ENCODE results near the gene HEMGN.

HEMGN gene

DNA sequence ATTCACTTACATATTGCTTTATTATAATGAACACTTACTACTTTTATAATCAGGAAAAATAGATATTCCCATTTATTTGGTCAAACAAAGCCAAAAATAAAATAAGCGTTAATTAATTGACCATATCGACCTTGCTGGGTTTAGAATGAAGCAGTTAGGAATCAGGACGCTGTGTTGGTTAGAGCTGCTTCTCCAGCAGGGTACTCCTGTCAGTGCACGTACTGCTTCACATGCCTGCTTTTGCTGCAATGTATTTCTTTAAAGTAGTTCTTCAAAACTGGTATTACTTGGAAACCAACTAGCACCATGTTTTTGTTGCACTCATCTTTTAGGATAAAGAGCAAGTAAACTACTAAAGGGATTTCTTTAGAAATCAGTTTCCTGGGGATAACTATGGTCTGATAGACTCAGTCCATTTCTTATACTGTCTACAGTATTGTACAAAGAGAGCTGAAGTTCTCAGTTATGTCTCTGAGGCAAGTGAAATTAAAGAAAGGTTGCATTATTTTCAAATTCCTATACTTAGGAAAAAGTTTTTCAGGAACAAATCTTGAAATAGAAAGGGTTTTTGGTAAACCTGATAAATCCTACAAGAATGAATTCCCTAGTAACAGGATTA is 8.9 kb downstream of the HEMGN start:
- no peak for DNase-seq

DNA sequence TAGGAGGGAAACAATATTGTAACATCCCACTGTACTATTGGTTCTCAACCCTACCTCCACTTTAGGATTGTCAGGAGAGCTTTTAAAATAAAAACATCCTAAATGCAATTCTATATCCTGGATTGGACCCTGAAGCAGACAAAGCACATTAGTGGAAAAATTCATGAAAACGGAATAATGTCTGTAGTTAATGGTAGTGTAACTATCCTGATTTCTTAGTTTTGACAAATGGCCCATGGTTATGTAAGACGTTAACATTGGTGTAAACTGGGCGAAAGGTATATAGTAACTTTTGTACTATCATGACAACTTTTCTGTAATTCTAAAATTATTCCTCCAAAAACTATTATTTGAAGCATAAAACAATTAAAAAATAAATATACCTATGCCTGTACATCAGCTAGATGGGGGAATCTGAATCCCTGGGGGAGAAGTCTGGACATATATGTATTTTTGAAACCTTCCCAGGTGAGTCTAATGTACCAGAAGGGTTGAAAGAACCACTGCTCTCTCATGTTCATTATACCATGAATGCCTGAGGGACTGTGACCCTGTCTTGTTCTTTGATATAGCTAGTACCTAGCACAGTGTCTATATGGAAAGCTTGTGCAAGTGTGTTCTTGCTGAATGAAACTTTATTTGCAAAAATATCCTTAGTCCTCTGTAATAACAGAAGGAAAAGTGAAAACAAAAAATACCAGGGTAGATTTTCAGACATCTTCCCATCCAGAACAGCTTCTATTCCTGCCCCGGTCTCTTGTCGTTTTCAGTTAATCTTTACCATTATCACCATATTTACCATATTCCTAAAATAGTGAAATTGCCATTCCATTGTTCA is 12.3 kb downstream of the HEMGN start:
- DNase-seq = no peak

DNA sequence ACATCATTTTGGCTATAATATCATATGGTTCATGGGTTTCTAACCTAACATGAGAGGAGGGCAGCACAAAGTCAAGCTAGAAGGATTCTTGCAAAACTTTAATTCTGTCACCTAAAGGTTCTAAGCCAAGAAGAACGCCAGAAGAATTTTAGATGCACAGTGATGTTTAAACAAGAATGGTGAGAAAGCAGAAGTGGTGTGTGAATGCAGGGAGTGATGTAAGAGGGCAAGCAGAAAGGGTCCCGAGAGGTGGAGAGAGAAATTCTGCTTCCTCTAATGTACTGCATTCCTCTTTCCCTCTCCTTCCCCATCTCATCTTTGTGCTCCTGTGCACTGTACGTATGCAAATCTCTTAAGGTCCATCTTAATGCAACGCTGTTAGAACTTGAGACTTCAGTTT is 13.6 kb downstream of the HEMGN start:
- no peak for DNase-seq

DNA sequence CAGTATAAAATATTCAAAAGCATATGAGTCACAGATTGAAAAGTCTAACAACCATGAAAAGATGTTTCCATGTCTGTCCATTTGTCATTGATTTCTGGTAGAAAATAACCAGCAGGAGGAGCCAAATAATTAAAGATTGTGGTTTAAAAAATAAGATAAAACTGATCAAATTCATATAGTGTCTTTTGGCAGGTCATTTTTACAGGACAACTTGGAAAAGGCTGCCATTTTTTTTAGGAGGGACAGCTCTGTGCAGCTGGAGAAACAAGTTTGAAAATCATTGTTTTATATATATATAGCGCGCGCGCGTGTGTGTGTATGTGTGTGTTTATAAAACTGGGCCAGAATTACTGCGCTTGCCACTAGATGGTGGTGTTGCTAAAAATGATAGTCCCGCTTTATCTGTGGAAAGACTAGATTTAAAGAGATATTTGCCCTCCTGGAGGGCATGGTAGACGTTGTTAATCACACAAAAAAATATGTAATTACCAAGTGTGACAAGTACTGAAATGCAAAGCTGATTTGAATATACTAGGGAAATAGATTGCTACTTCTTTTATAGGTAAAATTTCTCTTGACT is 14.4 kb downstream of the HEMGN start:
- DNase-seq = peak; percentile 81

DNA sequence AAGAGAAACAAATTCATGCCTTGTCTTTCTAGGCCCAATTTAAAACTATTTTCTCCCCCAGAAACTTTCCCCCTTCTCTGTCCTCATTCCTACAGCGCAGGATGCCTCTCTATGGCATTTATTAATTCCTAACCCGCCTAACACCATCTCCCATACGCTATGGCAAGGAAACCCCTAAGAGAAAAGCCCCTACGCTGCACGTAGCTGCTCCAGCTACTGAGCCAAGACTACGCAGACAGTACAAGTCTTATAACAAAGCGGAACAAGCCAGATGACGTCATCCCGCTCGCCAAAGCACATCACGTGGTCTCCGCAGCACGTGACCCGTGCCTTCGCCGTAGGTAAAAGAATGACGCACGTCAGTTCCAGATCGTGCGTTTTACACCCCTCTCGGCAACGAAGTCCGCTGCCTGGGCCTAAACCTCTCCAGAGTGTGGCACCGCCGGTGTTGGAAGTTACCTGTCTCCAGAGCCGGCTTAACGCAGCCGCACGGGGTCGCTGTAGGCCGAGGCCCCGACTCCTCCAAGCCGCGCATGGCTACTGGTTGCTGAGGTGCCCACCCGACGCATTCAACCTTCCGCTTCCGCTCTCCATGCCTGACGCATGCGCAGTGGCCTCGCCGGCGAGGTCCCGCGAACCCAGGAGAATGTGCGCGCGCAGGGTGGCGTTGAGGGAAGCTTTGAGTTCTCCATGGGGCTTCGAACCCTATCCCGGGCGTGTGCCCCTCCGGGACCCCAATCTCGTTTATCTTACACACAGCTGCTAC is 15.8 kb downstream of the HEMGN start, which contains the start of gene TRMO:
TRMO (minus strand) TSS at position 542 of the 766 bp plus-strand sequence; CDS start at position 535, 7 bp downstream.
- DNase-seq = peak; percentile 98

- DNase-seq = no peak
These were observed 18.7 kb downstream of the HEMGN start for GRCh38 chr9:97919217-97919813.

DNA sequence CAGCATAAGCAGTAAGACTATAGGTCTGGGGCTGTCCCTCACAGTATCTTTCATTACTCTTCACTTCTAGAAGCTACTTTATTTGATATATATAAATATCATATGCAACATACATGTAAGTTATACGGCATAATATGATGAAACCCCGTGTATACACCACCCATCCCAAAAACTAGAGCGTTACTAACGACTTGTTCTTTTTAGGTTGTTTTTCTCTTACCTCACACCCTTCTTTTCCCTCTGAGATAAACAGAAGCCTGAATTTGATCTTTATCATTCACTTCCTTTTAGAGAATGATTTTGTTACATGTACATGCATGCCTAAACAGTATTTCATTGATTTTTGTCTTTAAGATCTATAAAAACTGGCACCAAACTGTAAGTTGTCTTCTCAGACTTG is 19.4 kb downstream of the HEMGN start:
- no peak for DNase-seq

DNA sequence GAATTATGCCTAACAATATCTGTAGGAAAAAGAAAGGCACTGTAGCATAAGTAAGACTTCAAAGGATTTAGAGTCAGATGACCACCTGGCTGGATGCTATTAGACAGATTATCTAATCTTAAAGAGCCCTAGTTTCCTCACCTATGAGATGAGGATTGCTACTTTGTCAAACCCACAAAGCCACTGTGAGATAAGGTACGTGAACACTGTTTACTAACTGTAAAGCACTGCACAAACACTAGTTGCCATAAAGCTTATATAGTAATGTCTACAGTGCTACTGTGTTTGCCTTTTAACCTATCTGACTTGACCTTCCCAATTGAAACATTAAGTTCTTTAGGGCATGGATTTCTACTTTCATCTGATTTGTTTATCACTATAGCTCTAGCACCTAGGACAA is 26.0 kb downstream of the HEMGN start:
- no peak for DNase-seq

DNA sequence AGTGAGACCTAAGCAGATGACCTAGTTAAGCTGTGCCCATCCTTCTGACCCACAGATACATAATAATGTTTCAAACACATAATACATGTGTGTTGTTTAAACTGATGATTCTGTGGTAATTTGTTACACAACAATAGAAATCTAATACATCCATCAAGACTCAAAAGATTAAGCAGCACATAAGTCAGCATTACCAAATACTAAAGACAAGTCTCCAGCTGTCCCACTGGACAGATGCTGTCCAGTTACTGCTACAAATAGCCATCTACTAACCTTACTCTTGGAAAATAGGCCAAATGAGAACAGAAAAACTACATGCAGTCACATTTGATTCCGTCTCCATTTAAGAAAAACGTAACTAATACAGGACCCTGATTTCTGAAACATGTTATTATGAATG is 26.4 kb downstream of the HEMGN start:
- DNase-seq = no peak

GRCh38 chr9:97910357-97910756 is 27.6 kb downstream of the HEMGN start:
- DNase-seq = peak; percentile 18

- DNase-seq = no peak
These were observed 29.3 kb downstream of the HEMGN start for GRCh38 chr9:97908705-97909104.

DNA sequence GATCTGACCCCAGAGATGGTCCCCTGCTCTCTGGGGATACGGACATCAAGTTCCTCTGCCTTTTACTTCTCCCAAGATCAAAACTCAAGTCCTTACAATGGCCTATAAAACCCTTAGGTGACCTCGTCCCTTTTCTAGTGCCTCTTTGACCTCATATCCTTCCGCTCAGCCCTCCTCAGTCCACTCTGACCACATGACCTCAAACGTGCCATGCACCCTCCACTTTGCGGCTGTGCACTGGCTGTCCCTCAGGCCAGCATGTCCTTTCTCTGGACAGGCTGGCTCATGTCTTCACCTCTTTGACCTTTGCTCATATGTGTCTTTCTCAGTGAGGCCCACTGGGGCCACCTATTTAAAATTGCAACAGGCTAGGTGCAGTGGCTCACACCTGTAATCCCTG is 30.3 kb downstream of the HEMGN start:
- no peak for DNase-seq

GRCh38 chr9:97907046-97907445 is 30.9 kb downstream of the HEMGN start:
- peak; percentile 47 for DNase-seq

- DNase-seq = peak; percentile 49
These were observed 31.6 kb downstream of the HEMGN start for GRCh38 chr9:97906236-97906831.

DNA sequence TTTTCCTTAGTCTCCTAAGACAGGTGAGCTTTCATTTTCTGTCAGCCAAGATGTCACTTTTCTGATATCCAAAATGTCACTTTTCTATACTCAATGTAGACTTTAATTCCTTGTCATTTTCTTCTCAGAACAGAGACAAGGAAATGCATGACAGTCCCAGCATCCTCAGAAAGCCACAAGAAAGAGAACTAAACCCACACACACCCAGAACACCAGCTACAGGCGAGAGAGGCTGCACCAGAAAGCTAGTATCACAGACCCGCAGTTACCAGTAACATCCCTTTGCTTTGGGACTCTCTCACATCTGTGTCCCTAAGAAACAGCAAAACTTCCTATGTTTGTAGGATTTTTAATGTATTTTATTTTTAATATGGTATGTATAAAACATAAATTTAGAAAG is 32.7 kb downstream of the HEMGN start:
- peak; percentile 71 for DNase-seq

DNA sequence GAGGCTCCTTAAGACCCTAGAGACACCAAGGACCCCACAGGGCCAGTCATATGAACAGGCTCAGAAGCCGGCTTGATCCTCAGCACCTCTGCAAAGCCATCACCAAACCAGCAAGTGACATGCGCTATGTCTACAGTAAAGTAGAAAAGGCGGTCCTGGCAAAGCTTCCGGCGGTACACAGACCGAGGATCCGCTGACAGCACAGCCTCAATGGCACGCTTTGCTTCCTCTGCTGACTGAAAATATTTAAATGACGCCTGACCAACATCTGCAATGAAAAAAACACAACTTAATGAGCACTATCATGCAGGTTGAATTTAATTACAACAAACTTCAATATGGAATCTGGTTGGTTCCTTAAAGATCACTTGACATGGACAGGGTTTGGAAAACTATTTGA is 33.2 kb downstream of the HEMGN start:
- DNase-seq = peak; percentile 75

DNA sequence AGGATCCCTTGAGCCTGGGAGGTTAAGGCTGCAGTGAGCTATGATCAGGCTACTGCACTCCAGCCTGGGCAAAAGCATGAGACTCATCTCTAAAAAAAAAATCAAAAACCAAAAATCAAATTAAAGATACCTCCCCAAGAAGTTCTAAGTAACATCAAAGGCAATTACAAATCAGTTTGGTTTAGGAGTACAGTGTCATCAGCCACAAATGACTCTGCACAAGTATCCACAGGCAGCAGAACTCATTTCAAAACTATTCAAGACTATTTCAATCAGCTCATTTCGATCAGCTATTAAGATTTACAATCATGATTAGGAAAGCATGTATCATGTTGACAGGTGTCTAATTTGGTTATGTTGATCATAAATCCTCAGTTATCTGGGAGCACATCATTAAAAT is 34.8 kb downstream of the HEMGN start:
- no peak for DNase-seq

DNA sequence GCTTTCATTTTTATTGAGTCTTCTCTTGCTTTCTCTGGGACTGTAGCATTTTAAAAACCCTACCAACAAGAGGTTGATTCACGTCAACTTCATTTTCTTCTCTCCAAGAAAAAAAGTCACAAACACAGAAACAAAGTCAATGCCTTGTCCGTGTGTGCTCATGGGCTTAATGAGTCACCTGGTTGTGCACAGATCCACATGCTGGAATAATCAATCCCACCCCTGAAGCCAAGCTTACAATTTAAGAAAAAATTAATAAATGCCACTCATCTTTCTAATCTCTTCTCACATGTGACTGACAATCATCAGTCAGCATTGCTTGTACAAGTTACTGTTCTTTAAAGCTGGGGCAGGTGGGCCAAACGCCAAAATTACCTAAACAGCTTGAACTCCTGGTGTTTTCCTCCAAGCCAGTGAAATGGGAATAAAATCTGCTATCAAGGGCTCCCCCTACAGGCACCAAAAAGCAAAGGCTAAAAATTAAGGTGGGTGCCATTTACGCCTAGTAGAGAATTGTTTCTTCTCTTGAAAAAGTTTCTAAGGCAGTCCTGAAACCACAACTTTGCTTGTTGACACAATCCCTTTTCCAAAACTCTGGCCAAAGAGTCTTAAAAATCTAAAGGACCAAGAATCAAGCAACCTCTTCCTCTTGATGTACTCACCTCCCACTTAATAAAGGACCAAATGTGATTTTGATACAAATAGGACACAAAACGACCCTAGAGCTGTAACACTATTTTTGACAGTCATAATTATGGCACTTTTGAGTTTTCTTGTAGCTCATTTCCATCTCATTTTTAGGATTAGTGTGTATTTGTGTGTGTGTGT is 37.0 kb downstream of the HEMGN start:
- DNase-seq = peak; percentile 48

DNA sequence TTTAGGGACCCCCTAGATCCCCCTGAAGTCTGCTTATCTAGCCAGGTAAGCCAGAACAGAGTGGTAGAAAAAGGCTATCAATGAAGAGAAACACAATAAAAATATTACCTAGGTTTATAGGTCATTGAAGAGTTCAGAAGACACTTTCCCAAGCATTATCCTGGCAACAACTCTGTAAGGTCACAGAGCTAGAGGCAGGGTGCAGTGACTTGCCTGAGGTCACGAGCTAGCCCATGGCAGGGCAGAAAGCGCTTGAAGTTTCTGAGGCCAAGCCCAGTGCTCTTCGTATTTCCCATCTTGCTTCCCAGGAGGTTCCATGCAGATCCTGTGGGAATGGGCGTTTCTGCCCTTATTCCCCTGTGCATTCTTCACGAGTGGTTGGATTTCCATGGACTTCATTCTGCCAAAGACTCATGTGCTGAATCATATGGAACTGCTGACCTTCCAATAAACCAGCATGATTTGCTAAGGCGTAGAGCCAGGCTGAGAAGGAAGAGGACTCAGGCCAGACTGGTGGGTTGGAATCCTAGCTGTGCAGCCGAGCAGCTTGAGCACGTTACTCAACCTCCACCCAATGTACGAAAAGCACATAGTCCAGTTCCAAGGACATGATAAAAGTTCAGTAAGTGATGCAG is 37.8 kb downstream of the HEMGN start:
- no peak for DNase-seq

DNA sequence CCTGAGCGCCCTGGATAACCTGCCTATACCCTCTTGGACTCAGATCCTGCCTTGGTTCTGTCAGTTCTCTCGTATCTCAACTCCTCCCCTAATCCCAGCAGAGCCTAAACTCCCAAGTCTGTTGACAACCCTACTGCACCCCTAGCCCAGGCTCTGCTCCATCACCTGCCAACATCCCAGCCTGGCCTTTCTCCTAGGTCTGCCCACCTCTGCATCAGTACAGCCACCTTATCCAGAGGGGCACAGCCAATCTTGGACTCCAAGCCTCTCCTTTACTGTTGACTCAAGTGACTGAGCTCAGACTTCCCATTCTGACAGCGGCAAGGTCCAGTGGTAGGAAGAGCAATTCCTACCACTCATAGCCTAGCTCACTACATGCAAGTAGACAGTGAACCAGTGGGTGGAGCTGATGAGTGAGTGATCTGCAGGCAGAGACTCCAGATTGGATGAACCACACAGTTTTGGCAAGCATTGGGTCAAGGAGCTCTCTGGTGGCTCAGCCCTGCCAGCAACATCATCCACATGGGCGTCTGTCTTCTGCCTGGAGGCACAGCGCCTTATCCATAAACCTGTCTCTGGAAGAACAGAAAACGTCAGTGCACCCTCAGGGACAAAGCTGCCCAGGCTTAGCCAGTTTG is 42.2 kb downstream of the HEMGN start:
- peak; percentile 29 for DNase-seq

All from CD4-positive, alpha-beta T cell treated with Interleukin-6 for 4 hours (primary cell).